NOMO-1 (cell line): ENCODE measurements around the gene CDK16.

Experiments
- DNase-seq, 2 experiments: peaks; one replicate each; lab custom pipeline; 2025; ENCODE audit not compliant: unreplicated experiment in 2 of 2; lab: John Stamatoyannopoulos, UW

CDK16 gene

DNA sequence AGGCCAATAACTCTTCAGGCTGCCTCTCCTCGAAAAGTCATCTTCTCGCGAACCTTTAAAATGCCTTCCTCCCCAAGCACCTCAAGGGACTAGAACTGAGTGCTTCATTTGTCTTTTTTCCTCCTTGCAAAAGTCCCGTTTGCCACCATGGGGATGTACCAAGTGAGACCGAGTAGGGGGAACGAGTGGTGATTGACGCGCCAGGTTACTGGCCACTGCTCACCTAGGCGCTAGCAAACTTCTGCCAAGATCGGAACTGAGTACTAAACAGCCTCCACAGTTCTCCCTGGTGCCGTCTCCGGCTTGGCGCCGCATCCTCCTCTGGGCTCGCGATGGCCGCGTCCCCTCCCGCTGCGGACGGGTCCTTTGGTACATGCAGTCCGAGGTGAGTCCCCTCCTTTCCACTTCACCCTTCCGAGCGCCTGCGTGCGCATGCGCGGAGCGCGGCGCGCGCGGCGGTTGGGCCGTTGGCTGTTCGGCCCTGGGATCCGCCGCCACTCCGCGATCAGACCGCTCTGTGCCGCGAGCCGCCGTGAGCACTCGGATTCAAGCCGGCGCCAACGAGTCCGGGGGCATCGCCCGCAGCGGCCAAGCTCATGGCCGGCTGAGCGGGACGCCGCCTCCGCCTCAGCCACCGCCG, at the start of gene CDK16:
Gene CDK16, plus strand, starts transcription at position 402 of the 640 bp plus-strand sequence. CDS start 4,877 bp downstream, outside the sequence.
- DNase-seq: peak; percentile 82 to 84

DNA sequence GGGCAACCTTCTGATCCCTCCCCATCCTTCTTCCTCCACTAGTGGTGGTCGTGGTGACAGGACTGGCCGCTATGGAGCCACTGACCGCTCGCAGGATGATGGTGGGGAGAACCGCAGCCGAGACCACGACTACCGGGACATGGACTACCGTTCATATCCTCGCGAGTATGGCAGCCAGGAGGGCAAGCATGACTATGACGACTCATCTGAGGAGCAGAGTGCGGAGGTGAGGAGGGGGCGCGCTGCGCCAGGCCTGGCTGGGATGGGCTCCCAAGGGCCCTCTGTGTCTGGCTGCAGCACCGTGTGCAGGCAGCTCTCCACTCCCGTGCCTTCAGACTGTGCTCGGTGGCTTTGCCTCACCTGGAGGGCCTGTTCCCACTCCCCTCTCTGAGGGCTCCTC, 49.2 kb upstream of the CDK16 start:
- DNase-seq: no peak

DNA sequence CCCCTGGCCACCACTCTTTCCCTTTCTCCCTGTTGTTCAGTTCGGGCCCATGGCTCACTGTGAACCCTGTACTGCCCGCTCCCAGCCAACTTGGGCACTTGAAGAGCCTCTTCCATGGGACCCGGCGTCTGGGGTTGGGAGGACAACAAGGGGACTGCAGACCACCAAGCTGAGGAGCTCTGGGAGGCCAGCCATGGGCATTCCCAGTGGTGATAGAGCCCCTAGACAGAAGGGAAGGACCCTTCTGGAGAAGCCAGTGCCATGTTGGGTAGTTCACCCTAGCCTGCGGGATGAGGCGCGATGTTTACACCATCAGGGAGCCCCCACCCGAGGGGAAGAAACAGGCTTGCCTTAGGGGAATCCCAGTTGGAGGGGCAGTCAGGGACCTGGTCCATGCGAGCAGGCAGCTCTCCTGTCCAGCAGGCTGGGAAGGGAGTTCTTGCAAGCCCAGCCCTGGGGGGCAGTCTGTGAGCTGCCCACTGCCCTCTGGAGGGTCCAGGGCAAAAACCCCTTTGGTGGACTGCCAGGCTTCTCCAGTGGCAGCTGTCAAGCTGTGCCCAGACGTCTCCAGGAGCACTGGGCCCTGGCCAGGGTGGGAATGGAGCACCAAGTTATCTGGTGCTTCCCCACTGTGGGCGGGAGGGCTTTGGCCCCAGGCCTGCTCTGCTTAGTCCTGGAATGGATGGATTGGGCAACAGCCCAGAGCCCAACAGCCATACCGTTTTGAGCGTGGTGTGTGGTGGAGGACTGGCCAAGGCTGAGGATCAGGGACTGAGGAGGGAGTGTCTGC, 48.6 kb upstream of the CDK16 start:
- no peak for DNase-seq

DNA sequence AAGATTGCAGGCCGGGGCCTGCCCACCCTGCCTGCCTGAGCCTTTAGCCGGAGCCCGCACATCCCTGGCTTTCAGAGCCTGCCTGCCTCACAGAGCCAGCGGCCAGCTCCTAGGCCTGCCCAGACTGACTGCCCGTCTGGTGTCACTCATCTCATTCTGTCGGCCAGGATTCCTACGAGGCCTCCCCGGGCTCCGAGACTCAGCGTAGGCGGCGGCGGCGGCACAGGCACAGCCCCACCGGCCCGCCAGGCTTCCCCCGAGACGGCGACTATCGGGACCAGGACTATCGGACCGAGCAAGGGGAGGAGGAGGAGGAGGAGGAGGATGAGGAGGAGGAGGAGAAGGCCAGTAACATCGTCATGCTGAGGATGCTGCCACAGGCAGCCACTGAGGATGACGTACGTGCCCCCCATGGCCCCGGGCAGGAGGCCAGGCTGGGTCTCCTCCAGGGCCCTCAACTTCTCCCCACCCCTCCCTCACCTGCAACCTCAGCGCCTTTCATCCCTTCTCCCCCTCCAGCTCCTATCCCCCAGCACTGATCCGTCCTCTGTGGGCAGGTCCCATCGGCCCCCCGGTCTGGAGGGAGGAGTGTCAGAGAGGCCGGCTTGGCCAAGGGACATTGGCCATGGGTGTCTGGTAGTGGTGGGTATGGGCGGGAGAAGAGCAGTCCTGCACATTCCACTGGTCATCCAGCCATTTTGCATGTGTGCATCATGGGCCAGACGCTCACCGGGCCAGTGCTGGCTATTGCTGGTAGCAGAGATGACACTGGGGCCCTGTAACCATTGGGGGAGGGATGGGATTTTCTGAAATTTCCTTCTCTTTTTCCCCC, 47.4 kb upstream of the CDK16 start:
- no peak for DNase-seq

DNA sequence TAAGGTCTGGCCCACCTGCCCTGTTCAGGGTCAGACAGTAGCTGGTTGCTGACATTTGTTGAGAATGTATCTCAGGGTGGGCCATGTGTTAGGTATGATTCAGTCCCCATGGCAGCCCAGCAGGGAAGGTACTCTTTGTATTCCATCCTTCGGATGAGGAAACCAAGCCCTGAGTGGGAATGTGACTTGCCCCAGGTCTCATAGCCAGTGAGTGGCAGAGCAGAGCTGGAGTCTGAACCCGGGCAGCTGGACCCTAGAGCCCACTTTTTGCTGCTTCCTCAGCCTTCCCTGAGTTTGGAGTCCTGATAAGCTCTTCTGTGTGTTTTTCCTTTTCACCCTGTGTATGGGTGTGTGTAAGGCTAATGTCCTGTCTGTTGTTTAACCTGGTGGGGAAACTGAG, 46.5 kb upstream of the CDK16 start:
- DNase-seq: no peak

DNA sequence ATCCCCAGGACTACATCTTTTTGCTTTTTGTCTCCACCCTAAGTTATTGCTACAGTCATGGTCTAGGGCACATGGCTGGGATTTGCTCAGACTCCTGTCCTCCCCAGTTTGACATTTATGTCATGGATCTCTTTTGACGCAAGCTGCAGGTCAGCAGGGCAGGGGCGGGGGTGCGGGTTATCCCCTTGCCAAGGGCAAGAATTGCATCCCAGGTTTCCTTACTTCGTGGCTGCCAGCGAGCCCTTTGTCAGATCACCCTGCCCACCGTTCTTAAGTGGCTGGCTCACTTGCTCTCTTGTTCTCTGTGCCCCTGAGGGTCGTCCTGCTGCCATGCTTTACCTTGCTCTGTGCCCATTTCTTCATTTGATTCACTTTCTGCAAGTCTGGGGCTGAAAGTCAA, 45.9 kb upstream of the CDK16 start:
- no peak for DNase-seq

DNA sequence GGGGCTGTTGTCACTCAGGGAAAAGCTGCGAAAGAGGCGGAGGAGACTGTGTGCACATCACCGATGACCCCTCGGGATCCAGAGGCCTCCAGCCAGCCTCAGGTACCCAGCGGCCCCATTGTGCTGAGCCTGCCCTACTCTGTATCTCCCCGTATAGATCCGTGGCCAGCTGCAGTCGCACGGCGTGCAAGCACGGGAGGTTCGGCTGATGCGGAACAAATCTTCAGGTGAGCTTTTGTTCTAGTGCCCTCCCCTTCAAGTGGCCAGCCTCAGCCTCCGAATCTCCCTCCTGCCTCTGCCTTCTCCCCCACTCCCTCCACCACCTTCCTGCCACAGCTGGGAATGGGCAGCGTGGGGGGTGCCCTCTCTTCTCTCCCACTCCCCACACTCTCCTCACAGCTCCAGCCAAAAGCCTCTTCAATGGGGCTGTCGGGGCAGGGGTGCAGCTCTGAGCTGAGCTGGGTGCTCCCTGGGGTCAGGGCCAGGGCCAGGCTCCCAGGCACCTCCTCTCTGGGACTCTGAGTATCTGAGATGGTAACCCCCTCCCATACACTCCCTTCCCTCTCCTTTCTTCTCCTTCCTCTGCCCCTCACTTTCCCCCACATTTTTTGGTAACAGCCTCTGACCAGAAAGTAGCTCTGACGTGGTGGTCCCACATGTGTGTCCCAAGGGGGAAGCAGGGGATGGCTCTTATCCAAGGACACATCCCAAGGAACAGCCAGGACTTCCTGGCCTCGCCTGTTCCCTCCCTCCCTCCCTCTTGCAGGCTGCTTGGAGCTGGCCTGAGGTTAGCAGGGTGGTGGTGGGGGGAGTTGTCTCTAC, 45.3 kb upstream of the CDK16 start:
- no peak for DNase-seq

DNA sequence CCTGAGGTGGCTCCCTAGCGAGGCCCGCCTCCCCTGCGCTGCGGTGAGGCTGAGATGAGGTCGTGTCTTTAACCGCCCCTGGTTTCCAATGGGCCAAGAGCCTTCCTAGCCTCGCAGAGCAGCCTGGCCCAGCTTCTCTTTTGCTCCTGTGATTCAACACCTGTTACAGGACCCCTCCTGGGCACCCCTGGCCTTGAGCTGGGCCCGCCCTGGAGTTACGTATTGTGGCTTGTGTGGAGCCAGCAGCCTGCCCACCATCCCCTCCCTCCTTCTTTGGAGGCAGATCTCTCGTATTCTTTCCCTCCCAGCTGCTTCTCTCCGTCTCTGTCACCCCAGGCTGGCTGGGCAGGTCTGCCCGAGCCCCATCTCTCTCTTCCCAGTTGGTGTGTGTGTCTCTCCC, 44.1 kb upstream of the CDK16 start:
- DNase-seq: no peak

DNA sequence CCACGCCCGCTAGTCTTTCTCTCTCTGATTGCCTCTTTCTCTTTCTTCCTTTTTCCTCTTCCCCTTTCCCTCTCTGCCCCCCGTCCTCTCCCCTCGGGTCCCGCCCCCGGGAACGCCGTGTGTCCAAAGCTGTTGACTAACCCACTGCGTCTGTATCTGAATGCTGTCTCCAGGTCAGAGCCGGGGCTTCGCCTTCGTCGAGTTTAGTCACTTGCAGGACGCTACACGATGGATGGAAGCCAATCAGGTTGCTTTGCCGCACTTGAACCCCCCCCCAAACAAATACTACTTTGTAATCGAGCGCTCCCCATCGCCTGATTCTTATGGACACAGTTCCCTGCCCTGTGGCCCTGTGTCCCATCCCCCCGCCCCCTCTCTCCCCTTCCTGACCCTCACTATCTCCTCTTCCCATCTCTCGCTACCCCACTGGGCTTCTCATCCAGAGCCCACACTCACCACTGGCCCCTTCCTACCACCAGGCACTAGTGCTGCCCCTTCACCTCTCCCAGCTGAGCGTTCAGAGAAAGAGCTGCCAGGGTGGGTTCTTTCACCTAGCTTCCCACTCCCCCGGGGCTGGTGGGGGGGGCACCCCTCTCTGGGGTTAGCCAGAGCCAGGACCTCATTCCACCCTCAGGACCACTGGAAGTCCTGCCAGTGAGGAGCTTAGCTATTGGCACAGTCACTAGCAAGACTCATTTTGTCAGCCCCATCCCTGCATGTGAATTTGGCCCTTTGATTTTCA, 43.5 kb upstream of the CDK16 start:
- no peak for DNase-seq

DNA sequence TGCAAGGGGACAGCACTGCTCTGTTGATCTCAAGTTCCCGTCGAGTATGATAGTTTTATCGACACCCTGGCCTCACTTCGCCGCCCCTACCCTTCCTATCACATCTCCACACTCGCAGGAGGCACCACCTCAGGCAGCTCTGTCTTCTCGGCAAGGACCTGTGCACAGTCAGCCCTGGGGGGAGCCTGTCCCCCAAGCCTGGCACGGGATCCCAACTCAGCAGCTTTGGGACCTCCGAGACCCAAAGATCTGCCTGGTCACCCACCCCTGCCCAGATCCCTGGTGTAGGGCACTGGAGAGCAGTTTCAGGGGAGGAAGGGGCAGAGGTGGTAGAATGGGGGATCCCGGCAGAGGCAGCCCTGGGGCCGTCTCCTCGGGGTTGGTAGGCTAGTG, 42.9 kb upstream of the CDK16 start:
- no peak for DNase-seq

DNA sequence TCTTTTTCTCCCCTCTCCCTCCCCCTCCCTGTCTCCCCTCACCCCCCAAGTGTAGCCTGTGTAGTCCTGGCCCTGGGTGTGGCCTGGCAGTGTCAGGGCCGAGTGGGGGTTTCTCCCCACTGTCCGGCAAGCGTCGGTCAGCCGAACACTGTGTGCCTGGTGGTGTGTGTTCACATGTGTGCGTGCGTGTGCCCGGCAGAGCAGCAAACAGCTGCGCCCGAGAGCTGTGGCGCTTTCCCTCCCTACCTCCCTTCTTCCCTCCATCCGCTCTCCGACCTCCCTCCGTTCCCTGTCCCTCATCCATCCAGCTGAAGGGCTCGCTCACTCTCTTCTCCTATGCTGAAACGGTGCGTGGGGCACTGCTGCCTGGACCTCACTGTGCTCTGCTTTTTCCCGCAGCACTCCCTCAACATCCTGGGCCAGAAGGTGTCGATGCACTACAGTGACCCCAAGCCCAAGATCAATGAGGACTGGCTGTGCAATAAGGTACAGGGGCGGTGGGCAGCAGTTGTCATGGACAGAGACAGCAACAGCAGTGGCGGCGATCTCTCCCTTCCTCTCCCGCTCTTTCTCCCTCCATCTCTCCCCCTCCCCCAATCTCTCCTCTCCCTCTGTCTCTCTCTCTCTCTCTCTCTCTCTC, 42.3 kb upstream of the CDK16 start:
- DNase-seq: no peak

DNA sequence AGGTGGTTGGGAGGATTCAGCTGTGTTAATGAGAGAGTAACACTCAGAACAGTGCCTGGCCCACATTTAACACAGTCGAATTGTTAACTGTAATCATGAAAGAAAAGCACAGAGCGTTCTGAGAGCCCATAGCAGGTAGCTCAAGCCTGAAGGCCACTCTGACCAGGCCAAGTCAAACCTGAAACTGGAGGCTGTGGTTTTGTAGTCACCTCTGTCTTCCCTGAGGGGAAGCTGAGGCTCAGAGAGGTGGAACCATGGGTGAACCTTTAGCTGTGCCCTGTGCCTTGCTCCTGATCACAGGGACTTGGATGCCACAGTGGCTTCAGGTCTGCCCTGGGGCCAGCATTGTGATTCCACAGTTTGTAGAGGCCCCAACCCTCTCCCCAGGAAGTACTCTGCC, 41.4 kb upstream of the CDK16 start:
- no peak for DNase-seq

DNA sequence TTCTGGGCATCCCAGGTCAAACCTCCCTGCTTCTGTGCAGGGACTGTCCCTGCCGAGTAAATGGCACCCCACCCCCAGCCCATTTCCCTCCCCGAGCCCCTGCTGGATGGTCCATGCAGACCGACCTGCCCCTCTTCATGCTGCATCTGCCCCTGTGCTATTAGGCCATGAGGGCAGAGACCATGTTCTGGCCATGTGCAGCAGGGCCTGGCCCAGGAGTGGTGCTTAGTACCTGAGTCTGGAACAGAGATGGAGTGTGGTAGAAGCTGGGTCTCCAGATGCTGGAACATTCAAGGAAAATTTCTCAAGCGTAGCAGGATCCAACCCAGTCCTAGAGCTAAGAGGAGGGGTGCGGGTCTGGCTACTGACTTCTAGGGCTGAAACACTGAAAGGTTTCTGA, 40.1 kb upstream of the CDK16 start:
- DNase-seq: no peak

DNA sequence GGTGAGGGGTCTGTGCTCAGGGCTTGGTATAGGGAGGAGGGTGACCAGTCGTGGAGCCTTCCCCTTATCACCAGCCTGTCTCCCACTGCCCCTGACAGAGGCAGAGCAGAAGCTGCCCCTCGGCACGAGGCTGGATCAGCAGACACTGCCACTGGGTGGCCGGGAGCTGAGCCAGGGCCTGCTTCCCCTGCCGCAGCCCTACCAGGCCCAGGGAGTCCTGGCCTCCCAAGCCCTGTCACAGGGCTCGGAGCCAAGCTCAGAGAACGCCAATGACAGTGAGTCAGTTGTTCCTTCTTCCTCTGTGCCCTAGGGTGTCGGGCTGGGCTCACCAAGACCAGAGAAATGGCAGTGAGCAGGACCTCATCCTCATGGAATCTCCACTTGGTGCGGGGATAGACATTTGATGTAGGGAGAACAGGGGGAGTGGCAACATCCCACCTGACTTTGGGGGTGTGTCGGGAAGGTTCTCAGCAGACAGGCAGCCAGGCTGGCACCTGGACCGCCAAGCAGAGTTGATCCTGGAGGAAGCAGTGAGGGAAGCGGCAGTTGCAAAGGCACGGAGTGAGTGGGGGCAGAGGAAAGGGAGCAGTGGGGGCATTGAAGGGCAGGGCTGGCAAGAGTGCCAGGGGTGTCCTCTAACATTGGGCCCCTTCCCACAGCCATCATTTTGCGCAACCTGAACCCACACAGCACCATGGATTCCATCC, 39.1 kb upstream of the CDK16 start:
- no peak for DNase-seq

DNA sequence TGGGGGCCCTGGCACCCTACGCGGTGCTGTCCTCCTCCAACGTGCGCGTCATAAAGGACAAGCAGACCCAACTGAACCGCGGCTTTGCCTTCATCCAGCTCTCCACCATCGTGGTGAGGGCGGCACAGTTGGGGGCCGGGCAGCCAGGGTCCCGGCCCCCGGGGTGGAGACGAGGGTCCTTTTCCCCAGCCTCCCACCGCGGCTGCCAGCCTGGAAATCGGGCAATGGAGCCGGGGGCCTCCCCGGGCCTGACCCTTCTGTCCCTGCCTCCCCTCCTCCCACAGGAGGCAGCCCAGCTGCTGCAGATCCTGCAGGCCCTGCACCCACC, 38.6 kb upstream of the CDK16 start:
- no peak for DNase-seq

DNA sequence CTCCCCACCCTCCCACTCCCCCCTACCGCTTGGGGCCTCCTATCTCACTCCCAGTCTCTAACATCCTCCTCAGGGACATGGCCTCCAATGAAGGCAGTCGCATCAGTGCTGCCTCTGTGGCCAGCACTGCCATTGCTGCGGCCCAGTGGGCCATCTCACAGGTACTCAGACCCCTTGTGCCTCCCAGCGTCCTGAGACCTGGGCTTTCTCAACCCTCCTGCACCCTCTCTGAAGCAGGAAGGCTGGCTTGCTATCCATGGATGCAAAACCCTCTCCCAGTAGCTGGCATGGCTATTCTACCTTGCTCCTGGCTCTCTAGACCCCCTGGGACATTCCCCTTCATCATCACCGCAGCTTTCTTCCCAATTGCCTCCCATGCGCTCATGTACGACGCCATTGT, 38.1 kb upstream of the CDK16 start:
- no peak for DNase-seq

DNA sequence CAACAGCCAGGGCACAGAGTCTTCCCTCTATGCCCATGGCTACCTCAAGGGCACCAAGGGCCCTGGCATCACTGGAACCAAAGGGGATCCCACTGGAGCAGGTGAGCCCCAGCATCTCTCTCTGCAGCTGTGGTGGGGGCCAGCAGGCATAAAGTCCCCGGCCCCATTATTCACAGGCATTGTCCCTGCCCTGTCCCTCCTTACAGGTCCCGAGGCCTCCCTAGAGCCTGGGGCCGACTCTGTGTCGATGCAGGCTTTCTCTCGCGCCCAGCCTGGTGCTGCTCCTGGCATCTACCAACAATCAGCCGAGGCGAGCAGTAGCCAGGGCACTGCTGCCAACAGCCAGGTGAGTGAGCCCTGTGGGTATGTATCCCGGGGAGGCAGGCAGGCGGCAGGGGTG, 37.2 kb upstream of the CDK16 start:
- no peak for DNase-seq

DNA sequence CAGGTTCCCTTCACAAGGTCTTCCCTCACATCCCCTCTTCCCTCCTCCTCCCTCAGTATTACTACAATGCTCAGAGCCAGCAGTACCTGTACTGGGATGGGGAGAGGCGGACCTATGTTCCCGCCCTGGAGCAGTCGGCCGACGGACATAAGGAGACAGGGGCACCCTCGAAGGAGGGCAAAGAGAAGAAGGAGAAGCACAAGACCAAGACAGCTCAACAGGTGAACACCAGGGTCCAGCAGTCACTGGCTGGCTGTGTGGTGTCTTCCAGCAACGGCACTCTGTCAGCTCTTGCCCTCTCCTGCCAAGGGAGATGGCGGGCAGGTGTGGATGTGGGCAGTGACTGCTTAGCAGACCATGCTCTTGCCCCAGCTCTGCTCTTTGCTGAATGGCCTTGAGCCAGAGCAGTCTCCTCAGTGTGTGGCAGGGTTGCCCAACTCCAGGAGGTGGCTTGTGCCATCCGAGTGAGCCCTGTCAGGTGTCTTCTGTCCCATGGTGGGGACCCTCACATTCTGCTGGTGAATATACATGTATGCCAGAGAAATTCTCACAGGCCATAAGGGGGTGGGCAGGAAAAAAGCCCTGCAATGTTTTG, 36.3 kb upstream of the CDK16 start:
- DNase-seq: no peak

DNA sequence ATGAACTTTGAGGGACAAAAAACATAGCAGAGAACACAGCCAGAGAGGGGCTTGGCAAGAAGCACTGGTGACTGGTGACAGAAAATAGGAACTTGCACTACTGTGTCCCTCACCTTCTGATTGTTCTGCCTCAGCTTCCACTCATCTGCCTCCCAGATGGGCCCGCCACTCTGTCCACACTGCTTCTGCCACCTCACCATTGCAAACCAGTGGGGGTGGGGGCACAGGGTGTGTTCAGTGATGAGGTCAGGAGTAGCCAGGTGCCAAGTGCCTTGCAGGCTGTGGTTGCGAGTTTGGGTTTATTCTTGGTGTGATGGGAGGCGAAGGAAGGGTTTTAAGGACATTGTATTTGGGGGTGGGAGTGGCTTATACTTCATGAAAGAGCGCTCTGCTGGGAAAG, 34.0 kb upstream of the CDK16 start:
- DNase-seq: no peak
